Activated naive CD8-positive, alpha-beta T cell treated with anti-CD3 and anti-CD28 coated beads, Interleukin-2, amount 10 ng/mL, durations not matched to agents 7 days and 5 days (primary cell): ENCODE data around the gene SP4. TPM values are rescaled to one million over a fixed set of nuclear protein-coding genes. Genes with fewer than 3 reads are reported as not detected.

Source experiments
- ATAC-seq: fragments of 150-1000 bp; cut with Tn5 transposase; one replicate; pipeline ENCODE4 v1.10.0; 2021; ENCODE audit warnings: low read depth, moderate library complexity
- POLR2A ChIA-PET: fragments of 350-600 bp; sonication (Branson Sonifier 250); formaldehyde crosslinking; loops from one replicate; lab custom pipeline; 2021; ENCODE audit warnings: antibody characterized with exemption; lab: Charles Lee
- DNase-seq: peaks from one replicate; pipeline ENCODE4 v3.0.0; 2021
- H3K27ac Mint-ChIP-seq: one replicate; pipeline ENCODE4 v1.8.0; 2022; ENCODE audit warnings: mild to moderate bottlenecking, mixed read lengths
- H3K27me3 Mint-ChIP-seq: one replicate; pipeline ENCODE4 v1.8.0; 2022; ENCODE audit warnings: mild to moderate bottlenecking, moderate library complexity, mixed read lengths
- H3K36me3 Mint-ChIP-seq: one replicate; pipeline ENCODE4 v1.8.0; 2021; ENCODE audit warnings: mild to moderate bottlenecking, mixed read lengths
- H3K4me1 Mint-ChIP-seq: one replicate; pipeline ENCODE4 v1.8.0; 2021; ENCODE audit warnings: mixed read lengths
- H3K4me3 Mint-ChIP-seq: one replicate; pipeline ENCODE4 v1.8.0; 2022; ENCODE audit warnings: mild to moderate bottlenecking, moderate library complexity, mixed read lengths
- H3K9me3 Mint-ChIP-seq: one replicate; pipeline ENCODE4 v1.8.0; 2021; ENCODE audit warnings: mixed read lengths
- total RNA-seq, 2 experiments: library from RNA; stranded (reverse); gene quantifications; one replicate each; pipeline ENCODE4 v1.2.3, GENCODE V29; 2021

The SP4 gene
- 10 to 100 TPM; 39.6 to 42.4 TPM for total RNA-seq

GRCh38 chr7:21427871-21428658, at the start of gene SP4:
Gene SP4, plus strand, starts transcription at chr7:21428083. Its CDS starts 169 bp downstream, at chr7:21428252.
- POLR2A ChIA-PET: interaction anchor here (0.6 to 2.7 kb wide), 16 partner anchors 9 to 517 kb away, joined by 3 to 44 read pairs (median 6); partner anchors contain the start of gene CDCA7L
- H3K9me3 Mint-ChIP-seq: no peaks in the 10 kb centered on the region
- H3K4me3 Mint-ChIP-seq: peak within 1 kb of the TSS; percentile 100
- ATAC-seq (peak; percentile 72), DNase-seq (peak; percentile 99)
- peaks cover 33% of the 10 kb centered on the region for H3K36me3 Mint-ChIP-seq
- no peaks in the 10 kb centered on the region for H3K27me3 Mint-ChIP-seq
- peak within 1 kb of the TSS; percentile 99 for H3K27ac Mint-ChIP-seq
- H3K4me1 Mint-ChIP-seq: peaks cover 37% of the 10 kb centered on the region

DNA sequence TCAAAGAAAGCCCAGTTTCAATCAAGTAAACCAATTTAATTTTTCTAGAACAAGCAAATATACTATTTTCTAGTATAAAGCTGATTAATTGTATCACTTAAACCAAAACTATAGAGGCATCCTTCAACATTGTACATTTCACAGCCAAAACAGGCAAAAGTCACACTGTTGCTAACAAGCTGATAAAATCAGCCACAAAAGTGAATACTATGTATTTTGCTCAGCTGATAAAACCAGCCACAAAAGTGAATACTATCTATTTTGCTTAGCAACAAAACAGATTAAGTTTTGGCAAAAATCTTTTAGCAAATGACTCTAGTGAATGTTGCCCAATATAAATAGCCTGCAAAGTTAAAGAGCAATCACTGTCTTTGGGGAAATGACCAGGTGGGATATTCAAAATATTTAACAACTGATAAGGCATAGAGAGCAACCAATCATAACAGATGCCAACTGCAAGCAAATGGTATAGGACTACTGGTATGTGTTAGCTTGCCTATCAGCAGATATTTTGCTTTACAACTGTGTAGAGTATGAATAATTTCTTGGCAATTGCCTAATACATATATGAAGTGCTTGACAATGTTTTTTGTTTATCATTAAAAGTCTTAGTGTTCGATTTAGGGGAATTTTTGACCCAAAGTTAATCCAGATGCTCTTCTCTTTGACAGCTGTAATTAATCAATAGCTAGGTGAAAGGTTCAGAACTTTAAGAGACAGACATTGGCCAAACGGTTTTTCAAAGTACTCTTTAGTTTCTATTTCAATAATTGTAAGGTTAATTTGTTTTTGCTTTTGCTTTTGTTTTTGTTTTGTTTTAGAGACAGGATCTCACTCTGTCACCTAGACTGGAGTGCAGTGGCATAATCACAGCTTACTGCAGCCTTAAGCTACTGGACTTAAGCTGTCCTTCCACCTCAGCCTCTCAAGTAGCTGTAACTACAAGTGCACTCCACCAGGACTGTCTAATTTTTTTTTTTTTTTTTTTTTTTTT, 44.4 kb upstream of the SP4 start:
- no peaks in the 10 kb centered on the region for H3K9me3 Mint-ChIP-seq
- POLR2A ChIA-PET: interaction anchor here (0.6 to 2.6 kb wide), 5 partner anchors 14 to 45 kb away, joined by 3 to 11 read pairs (median 8); partner anchors contain the start of gene SP4
- DNase-seq (no peak), ATAC-seq (peak; percentile 63)
- H3K27ac Mint-ChIP-seq: peak overlapping the region; percentile 80
- H3K36me3 Mint-ChIP-seq: peaks cover 10% of the 10 kb centered on the region
- H3K27me3 Mint-ChIP-seq: no peaks in the 10 kb centered on the region
- H3K4me3 Mint-ChIP-seq: peak overlapping the region; percentile 38
- H3K4me1 Mint-ChIP-seq: peaks cover 13% of the 10 kb centered on the region

DNA sequence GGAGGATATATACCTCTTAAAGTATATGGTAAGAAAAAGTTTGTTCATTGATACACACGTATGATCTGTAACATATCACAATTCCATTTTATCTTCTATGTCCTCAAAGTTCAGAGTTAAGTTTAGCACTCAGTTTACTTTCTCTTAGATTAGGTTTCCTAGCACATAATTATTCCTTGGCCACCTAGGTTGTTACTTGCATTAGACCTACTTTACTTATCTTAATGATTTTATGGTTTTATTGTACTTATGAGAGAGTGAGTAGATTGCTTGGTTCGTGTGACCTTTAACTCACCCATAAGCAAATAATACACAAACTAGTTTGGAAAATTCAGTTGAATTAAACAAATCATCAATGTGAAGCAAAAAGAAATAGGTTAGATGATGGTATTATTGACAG, 33.9 kb upstream of the SP4 start:
- Mint-ChIP-seq H3K36me3 (peaks cover 5% of the 10 kb centered on the region), H3K27me3 (no peaks in the 10 kb centered on the region), H3K4me1 (peaks cover 1% of the 10 kb centered on the region), H3K27ac (no peak overlapping the region), H3K9me3 (peaks cover 1% of the 10 kb centered on the region), H3K4me3 (no peak overlapping the region)
- POLR2A ChIA-PET: no interaction called here
- DNase-seq: no peak
- ATAC-seq: no peak

GRCh38 chr7:21401944-21402343, 25.9 kb upstream of the SP4 start:
- no peak for DNase-seq
- H3K27ac Mint-ChIP-seq: no peak overlapping the region
- peaks cover 14% of the 10 kb centered on the region for H3K36me3 Mint-ChIP-seq
- H3K27me3 Mint-ChIP-seq: no peaks in the 10 kb centered on the region
- POLR2A ChIA-PET: no interaction called here
- peaks cover 11% of the 10 kb centered on the region for H3K9me3 Mint-ChIP-seq
- H3K4me3 Mint-ChIP-seq: no peak overlapping the region
- peaks cover 1% of the 10 kb centered on the region for H3K4me1 Mint-ChIP-seq
- ATAC-seq: no peak

DNA sequence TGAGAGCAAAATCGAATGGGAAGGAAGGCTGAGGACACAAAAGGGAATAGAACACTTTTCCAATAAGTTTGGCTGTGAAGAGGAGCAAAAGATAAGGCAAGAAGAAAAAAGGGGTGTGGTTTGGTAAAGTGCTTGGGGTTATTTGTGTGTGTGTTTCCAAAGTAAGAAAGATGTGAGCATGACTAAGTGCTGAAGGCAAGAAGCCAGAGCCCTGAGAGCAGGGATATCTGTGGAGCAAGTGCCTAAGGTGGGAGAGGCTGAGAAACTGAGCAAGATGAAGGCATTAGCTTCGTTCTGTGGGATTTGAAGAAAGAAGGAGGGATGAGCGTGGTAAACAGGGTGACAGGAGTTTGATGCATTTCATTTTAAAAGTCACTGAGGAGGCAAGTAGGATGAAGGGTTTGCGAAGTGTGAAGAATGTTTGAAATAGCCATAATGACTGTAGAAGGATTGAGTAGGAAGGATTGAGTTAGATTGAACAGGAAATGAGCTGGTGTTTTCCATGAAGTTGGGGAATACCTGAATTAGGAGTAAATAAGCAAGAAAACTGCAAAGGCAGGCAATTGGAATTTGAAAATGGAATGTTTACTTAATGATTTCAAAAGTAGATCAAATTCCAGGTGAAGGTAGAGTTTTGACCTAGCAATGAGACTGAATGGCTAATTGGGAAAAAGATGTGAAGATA, 19.9 kb upstream of the SP4 start:
- POLR2A ChIA-PET: interaction anchor here (1.0 kb wide), 1 partner anchor 11 kb away, joined by 3 read pairs; no protein-coding TSS in a partner anchor
- Mint-ChIP-seq H3K27ac (no peak overlapping the region), H3K9me3 (peaks cover 11% of the 10 kb centered on the region), H3K36me3 (peaks cover 15% of the 10 kb centered on the region), H3K4me1 (peaks cover 15% of the 10 kb centered on the region), H3K27me3 (no peaks in the 10 kb centered on the region), H3K4me3 (no peak overlapping the region)
- ATAC-seq: no peak
- no peak for DNase-seq

GRCh38 chr7:21408481-21408820, 19.4 kb upstream of the SP4 start:
- no peak for ATAC-seq
- H3K36me3 Mint-ChIP-seq: peaks cover 15% of the 10 kb centered on the region
- POLR2A ChIA-PET: no interaction called here
- no peak for DNase-seq
- H3K9me3 Mint-ChIP-seq: peaks cover 11% of the 10 kb centered on the region
- peaks cover 18% of the 10 kb centered on the region for H3K4me1 Mint-ChIP-seq
- H3K27me3 Mint-ChIP-seq: no peaks in the 10 kb centered on the region
- H3K27ac Mint-ChIP-seq: no peak overlapping the region
- H3K4me3 Mint-ChIP-seq: no peak overlapping the region

GRCh38 chr7:21412410-21412851, 15.5 kb upstream of the SP4 start:
- Mint-ChIP-seq H3K36me3 (peaks cover 11% of the 10 kb centered on the region), H3K27me3 (no peaks in the 10 kb centered on the region), H3K27ac (peak overlapping the region; percentile 37), H3K4me3 (no peak overlapping the region), H3K9me3 (peaks cover 8% of the 10 kb centered on the region), H3K4me1 (peaks cover 21% of the 10 kb centered on the region)
- POLR2A ChIA-PET: interaction anchor here (0.8 to 1.8 kb wide), 2 partner anchors 15 to 57 kb away, joined by 4 to 8 read pairs; partner anchors contain the start of gene SP4
- ATAC-seq: peak; percentile 52
- no peak for DNase-seq

GRCh38 chr7:21412957-21413356, 14.9 kb upstream of the SP4 start:
- Mint-ChIP-seq H3K4me1 (peaks cover 22% of the 10 kb centered on the region), H3K4me3 (peak overlapping the region; percentile 8), H3K27ac (peak overlapping the region; percentile 34), H3K36me3 (peaks cover 11% of the 10 kb centered on the region), H3K27me3 (no peaks in the 10 kb centered on the region), H3K9me3 (peaks cover 6% of the 10 kb centered on the region)
- POLR2A ChIA-PET: interaction anchor here (0.6 to 1.8 kb wide), 2 partner anchors 14 to 104 kb away, joined by 4 to 8 read pairs; partner anchors contain the start of gene SP4
- DNase-seq (no peak), ATAC-seq (no peak)

DNA sequence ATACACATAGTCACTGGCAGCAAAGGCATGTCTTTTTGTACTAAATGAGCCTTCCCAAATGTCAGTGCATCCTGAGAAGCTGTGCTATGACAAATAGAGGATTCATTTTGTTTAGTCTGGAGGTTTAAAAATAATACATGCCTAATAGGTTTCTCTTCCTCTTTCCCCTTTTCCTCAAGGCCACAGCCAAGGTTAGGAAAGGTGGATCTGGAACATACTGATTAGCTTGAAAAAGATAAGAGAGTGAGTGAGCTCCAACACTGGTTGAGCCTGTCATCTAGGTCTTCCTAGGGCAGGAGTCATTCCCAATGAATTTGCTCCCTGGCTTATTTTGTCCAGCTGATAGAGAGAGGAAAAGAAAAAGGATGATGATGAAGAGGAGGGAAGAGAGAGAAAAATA, 14.4 kb upstream of the SP4 start:
- Mint-ChIP-seq H3K9me3 (peaks cover 5% of the 10 kb centered on the region), H3K27me3 (no peaks in the 10 kb centered on the region), H3K27ac (no peak overlapping the region), H3K36me3 (peaks cover 11% of the 10 kb centered on the region), H3K4me3 (no peak overlapping the region), H3K4me1 (peaks cover 18% of the 10 kb centered on the region)
- no peak for ATAC-seq
- DNase-seq: no peak
- POLR2A ChIA-PET: interaction anchor here (0.6 to 1.8 kb wide), 2 partner anchors 14 to 103 kb away, joined by 4 to 8 read pairs; partner anchors contain the start of gene SP4

GRCh38 chr7:21414795-21415393, 13.0 kb upstream of the SP4 start:
- no peaks in the 10 kb centered on the region for H3K27me3 Mint-ChIP-seq
- POLR2A ChIA-PET: interaction anchor here (0.9 to 2.5 kb wide), 2 partner anchors 12 to 44 kb away, joined by 3 to 15 read pairs; partner anchors contain the start of gene SP4
- DNase-seq: no peak
- H3K4me3 Mint-ChIP-seq: no peak overlapping the region
- peaks cover 5% of the 10 kb centered on the region for H3K9me3 Mint-ChIP-seq
- peaks cover 11% of the 10 kb centered on the region for H3K36me3 Mint-ChIP-seq
- H3K4me1 Mint-ChIP-seq: peaks cover 18% of the 10 kb centered on the region
- H3K27ac Mint-ChIP-seq: no peak overlapping the region
- no peak for ATAC-seq

- no peak overlapping the region for H3K4me3 Mint-ChIP-seq
- POLR2A ChIA-PET: no interaction called here
- H3K27me3 Mint-ChIP-seq: no peaks in the 10 kb centered on the region
- no peak for ATAC-seq
- peaks cover 10% of the 10 kb centered on the region for H3K36me3 Mint-ChIP-seq
- no peak for DNase-seq
- no peak overlapping the region for H3K27ac Mint-ChIP-seq
- H3K9me3 Mint-ChIP-seq: peaks cover 5% of the 10 kb centered on the region
- peaks cover 12% of the 10 kb centered on the region for H3K4me1 Mint-ChIP-seq
Observed at GRCh38 chr7:21417647-21418046, 10.2 kb upstream of the SP4 start.

- peaks cover 6% of the 10 kb centered on the region for H3K36me3 Mint-ChIP-seq
- DNase-seq: no peak
- H3K9me3 Mint-ChIP-seq: peaks cover 1% of the 10 kb centered on the region
- H3K4me3 Mint-ChIP-seq: no peak overlapping the region
- H3K4me1 Mint-ChIP-seq: peaks cover 13% of the 10 kb centered on the region
- no peak for ATAC-seq
- no peak overlapping the region for H3K27ac Mint-ChIP-seq
- POLR2A ChIA-PET: interaction anchor here (1.5 kb wide), 1 partner anchor 70 kb away, joined by 3 read pairs; no protein-coding TSS in a partner anchor
- H3K27me3 Mint-ChIP-seq: no peaks in the 10 kb centered on the region
Observed at GRCh38 chr7:21422751-21423150, 5.1 kb upstream of the SP4 start.
